Neural progenitor cell (in vitro differentiated cells): ENCODE measurements around the gene ANKS3. TPM values are rescaled to one million over a fixed set of nuclear protein-coding genes. Genes with fewer than 3 reads are reported as not detected.

ENCODE experiments used
- DNase-seq: peaks from one replicate; pipeline ENCODE4 v3.0.0-alpha.2; 2016; ENCODE audit warnings: low spot score
- H2AFZ ChIP-seq: fragments of 200-600 bp; sonication (generic); replicated peaks from 2 replicates; pipeline ENCODE4 v1.6.1; 2016; ENCODE audit warnings: antibody characterized with exemption
- H3F3A ChIP-seq: fragments of 200-600 bp; sonication (generic); 2 replicates; pipeline ENCODE4 v1.6.1; 2016; ENCODE audit warnings: antibody characterized with exemption, low read depth
- H3K27ac ChIP-seq: fragments of 200-600 bp; sonication (generic); 2 replicates; pipeline ENCODE4 v1.5.1; 2016; ENCODE audit warnings: mild to moderate bottlenecking
- H3K27me3 ChIP-seq: fragments of 200-600 bp; sonication (generic); 2 replicates; pipeline ENCODE4 v1.6.1; 2016; ENCODE audit warnings: mild to moderate bottlenecking, moderate library complexity
- H3K36me3 ChIP-seq: fragments of 200-600 bp; sonication (generic); 2 replicates; pipeline ENCODE4 v1.5.1; 2016
- H3K4me1 ChIP-seq: fragments of 200-600 bp; sonication (generic); 2 replicates; pipeline ENCODE4 v1.6.1; 2016; ENCODE audit warnings: mixed run types
- H3K4me2 ChIP-seq: fragments of 200-600 bp; sonication (generic); 2 replicates; pipeline ENCODE4 v1.6.1; 2016
- H3K4me3 ChIP-seq: fragments of 200-600 bp; sonication (generic); 2 replicates; pipeline ENCODE4 v1.5.1; 2016
- H3K79me2 ChIP-seq: fragments of 200-600 bp; sonication (generic); 2 replicates; pipeline ENCODE4 v1.6.1; 2016; ENCODE audit warnings: low read depth
- H3K9ac ChIP-seq: fragments of 200-600 bp; sonication (generic); 2 replicates; pipeline ENCODE4 v1.6.1; 2016
- H3K9me3 ChIP-seq: fragments of 200-600 bp; sonication (generic); 2 replicates; pipeline ENCODE4 v1.5.1; 2016; ENCODE audit warnings: low read depth
- H4K20me1 ChIP-seq: fragments of 200-600 bp; sonication (generic); 2 replicates; pipeline ENCODE4 v1.6.1; 2016; ENCODE audit warnings: low read depth
- H3K27ac Mint-ChIP-seq: 3 replicates; pipeline ENCODE4 v1.8.0; 2021; ENCODE audit warnings: mixed read lengths
- H3K27me3 Mint-ChIP-seq: 2 replicates; pipeline ENCODE4 v1.8.0; 2022; ENCODE audit warnings: low read depth, mild to moderate bottlenecking, inconsistent platforms, moderate library complexity, mixed read lengths; ENCODE audit not compliant: insufficient read depth
- H3K36me3 Mint-ChIP-seq: 3 replicates; pipeline ENCODE4 v1.8.0; 2021; ENCODE audit warnings: mixed read lengths
- H3K4me1 Mint-ChIP-seq: 3 replicates; pipeline ENCODE4 v1.8.0; 2021; ENCODE audit warnings: mixed read lengths
- H3K4me3 Mint-ChIP-seq: 3 replicates; pipeline ENCODE4 v1.8.0; 2021; ENCODE audit warnings: mild to moderate bottlenecking, moderate library complexity, mixed read lengths
- H3K9me3 Mint-ChIP-seq: 3 replicates; pipeline ENCODE4 v1.8.0; 2020; ENCODE audit warnings: mixed read lengths
- EZH2 ChIP-seq: fragments of 200-600 bp; sonication (generic); IDR thresholded peaks from 2 replicates; pipeline ENCODE4 v1.6.1; 2017; ENCODE audit warnings: antibody characterized with exemption, mild to moderate bottlenecking, moderate library complexity
- EZH2phosphoT487 ChIP-seq: fragments of 200-600 bp; sonication (generic); IDR thresholded peaks from 2 replicates; pipeline ENCODE4 v1.6.1; 2017; ENCODE audit warnings: antibody characterized with exemption
- total RNA-seq: library from RNA; depleted of rRNA; stranded (reverse); fragments of >200 nt; gene quantifications from 2 replicates; pipeline ENCODE4 v1.2.3, GENCODE V29; 2015; ENCODE audit warnings: low replicate concordance
- TF ChIP-seq, protein P1 (sequence below): fragments of 200-600 bp; sonication (generic); IDR thresholded peaks from 2 replicates; pipeline ENCODE4 v1.5.1; 2017; ENCODE audit warnings: antibody characterized with exemption, mild to moderate bottlenecking

Gene ANKS3
- total RNA-seq, 1 donor from 2014 or later = 20.6 TPM

DNA sequence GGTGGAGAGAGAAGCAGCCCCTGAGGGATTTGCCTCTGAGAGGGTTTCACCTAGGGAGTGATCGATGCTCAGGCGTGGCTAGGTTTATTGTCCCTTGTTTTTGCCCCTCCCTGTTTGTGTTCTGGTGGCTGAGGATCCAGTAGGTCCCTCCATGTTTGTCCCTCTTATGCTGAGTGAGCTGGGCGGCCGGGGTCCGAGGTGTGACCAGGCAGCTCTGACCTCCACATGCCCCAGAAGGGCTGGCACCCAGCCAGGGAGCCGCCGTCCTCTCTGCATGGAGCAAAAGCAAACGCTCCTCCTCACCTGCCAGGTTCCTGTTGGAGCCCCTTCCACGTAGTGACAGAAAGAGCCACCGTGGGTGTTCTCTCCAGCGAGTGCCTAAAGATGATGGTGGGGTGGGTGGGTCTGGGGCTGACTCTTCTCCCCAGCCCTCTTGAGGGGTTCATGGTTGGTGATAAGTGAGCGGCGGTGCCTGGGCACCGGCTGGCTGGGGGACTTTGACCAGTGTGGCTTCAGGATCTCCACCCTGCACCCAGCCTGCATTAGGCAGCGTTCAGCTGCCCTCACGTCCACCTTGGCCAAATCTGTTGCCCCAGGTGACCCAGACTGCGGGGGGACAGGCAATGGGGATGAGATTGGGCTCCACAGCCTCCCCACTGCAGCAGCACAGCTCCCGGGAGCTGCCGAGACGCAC lies 54.8 kb downstream of the ANKS3 start:
- Histone ChIP-seq H3K79me2 (no peaks in the 10 kb centered on the region), H3K4me2 (no peak overlapping the region), H3K9ac (no peak overlapping the region), H3K36me3 (no peaks in the 10 kb centered on the region), H4K20me1 (peaks cover 3% of the 10 kb centered on the region), H3K4me1 (no peaks in the 10 kb centered on the region), H2AFZ (no peak overlapping the region), H3K4me3 (no peak overlapping the region), H3K27ac (no peak overlapping the region), H3F3A (no peaks in the 10 kb centered on the region), H3K9me3 (no peaks in the 10 kb centered on the region), H3K27me3 (no peaks in the 10 kb centered on the region)
- no peaks in the 10 kb centered on the region for H3K36me3 Mint-ChIP-seq
- H3K4me3 Mint-ChIP-seq = no peak overlapping the region
- TF ChIP-seq, protein P1, sequence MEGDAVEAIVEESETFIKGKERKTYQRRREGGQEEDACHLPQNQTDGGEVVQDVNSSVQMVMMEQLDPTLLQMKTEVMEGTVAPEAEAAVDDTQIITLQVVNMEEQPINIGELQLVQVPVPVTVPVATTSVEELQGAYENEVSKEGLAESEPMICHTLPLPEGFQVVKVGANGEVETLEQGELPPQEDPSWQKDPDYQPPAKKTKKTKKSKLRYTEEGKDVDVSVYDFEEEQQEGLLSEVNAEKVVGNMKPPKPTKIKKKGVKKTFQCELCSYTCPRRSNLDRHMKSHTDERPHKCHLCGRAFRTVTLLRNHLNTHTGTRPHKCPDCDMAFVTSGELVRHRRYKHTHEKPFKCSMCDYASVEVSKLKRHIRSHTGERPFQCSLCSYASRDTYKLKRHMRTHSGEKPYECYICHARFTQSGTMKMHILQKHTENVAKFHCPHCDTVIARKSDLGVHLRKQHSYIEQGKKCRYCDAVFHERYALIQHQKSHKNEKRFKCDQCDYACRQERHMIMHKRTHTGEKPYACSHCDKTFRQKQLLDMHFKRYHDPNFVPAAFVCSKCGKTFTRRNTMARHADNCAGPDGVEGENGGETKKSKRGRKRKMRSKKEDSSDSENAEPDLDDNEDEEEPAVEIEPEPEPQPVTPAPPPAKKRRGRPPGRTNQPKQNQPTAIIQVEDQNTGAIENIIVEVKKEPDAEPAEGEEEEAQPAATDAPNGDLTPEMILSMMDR = no peak
- TF ChIP-seq EZH2 (no peak), EZH2phosphoT487 (no peak)
- H3K27ac Mint-ChIP-seq = no peak overlapping the region
- peaks cover 2% of the 10 kb centered on the region for H3K27me3 Mint-ChIP-seq
- H3K4me1 Mint-ChIP-seq = no peaks in the 10 kb centered on the region
- no peaks in the 10 kb centered on the region for H3K9me3 Mint-ChIP-seq
- no peak for DNase-seq

DNA sequence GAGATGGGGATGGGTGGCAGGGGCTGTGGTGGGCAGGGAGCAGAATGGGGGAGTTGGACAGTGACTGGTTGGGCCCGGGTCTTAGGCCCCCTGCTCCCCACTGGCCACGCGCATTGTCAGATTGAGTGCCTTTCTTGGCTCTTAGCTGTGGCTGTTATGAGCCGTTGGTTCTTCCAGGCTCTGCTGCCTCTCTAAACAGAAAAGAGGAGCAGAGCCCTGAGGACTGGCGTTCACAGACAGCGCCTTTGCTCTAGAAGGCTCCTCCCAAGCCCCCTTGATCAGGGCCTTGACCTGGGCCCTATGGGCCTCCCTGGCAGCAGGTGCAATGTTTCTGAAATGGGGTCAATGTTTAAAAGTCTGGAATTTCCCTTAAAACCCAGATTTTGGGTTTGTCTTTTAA lies 55.5 kb downstream of the ANKS3 start:
- Histone ChIP-seq H3K4me3 (no peak overlapping the region), H3K9me3 (no peaks in the 10 kb centered on the region), H3K27me3 (no peaks in the 10 kb centered on the region), H3K4me2 (no peak overlapping the region), H3K79me2 (no peaks in the 10 kb centered on the region), H3K27ac (no peak overlapping the region), H3K36me3 (no peaks in the 10 kb centered on the region), H3F3A (no peaks in the 10 kb centered on the region), H3K4me1 (no peaks in the 10 kb centered on the region), H3K9ac (no peak overlapping the region), H2AFZ (no peak overlapping the region), H4K20me1 (peaks cover 3% of the 10 kb centered on the region)
- no peak for DNase-seq
- no peaks in the 10 kb centered on the region for H3K9me3 Mint-ChIP-seq
- no peaks in the 10 kb centered on the region for H3K4me1 Mint-ChIP-seq
- TF ChIP-seq, protein P1 = no peak
- TF ChIP-seq EZH2 (no peak), EZH2phosphoT487 (no peak)
- H3K27me3 Mint-ChIP-seq = peaks cover 2% of the 10 kb centered on the region
- peaks cover 1% of the 10 kb centered on the region for H3K36me3 Mint-ChIP-seq
- H3K4me3 Mint-ChIP-seq = no peak overlapping the region
- H3K27ac Mint-ChIP-seq = no peak overlapping the region

DNA sequence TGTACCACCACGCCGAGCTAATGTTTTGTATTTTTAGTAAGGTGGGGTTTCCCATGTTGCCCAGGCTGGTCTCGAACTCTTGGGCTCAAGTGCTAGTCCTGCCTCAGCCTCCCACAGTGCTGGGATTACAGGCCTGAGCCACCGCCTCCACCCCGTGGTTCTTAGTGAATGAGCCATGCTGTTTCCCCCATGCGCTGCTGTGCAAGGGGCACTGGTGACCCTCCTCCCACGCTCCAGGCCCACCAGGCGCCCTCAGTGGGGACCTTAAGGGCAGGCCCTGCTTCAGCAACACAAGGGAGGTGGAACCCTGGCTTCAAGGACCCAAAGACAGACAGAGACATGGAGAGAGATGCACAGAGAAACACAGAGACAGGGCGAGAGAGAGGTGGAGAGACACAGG lies 56.1 kb downstream of the ANKS3 start:
- peaks cover 2% of the 10 kb centered on the region for H3K27me3 Mint-ChIP-seq
- Histone ChIP-seq H3K9me3 (no peaks in the 10 kb centered on the region), H4K20me1 (peaks cover 3% of the 10 kb centered on the region), H3F3A (no peaks in the 10 kb centered on the region), H3K36me3 (no peaks in the 10 kb centered on the region), H3K79me2 (no peaks in the 10 kb centered on the region), H2AFZ (no peak overlapping the region), H3K27ac (no peak overlapping the region), H3K4me1 (no peaks in the 10 kb centered on the region), H3K4me2 (no peak overlapping the region), H3K4me3 (no peak overlapping the region), H3K27me3 (no peaks in the 10 kb centered on the region), H3K9ac (no peak overlapping the region)
- DNase-seq = no peak
- peaks cover 2% of the 10 kb centered on the region for H3K36me3 Mint-ChIP-seq
- no peak overlapping the region for H3K27ac Mint-ChIP-seq
- H3K9me3 Mint-ChIP-seq = no peaks in the 10 kb centered on the region
- no peak overlapping the region for H3K4me3 Mint-ChIP-seq
- H3K4me1 Mint-ChIP-seq = no peaks in the 10 kb centered on the region
- no peak for TF ChIP-seq EZH2phosphoT487
- TF ChIP-seq, protein P1 = no peak
- TF ChIP-seq EZH2 = no peak
